H1 (cell line): ENCODE data around the gene CGB2. TPM values are rescaled to one million over a fixed set of nuclear protein-coding genes. Genes with fewer than 3 reads are reported as not detected.
"Not testable (repeated sequence)": the region's sequence is repeated elsewhere in the genome, so short reads cannot be mapped to it uniquely, and the experiment has no call there.

Experiments
- CTCF ChIA-PET: fragments of 300-600 bp; sonication (Branson Sonifier 250); formaldehyde crosslinking; loops from one replicate; lab custom pipeline; 2021; ENCODE audit not compliant: partially characterized antibody; lab: Charles Lee
- POLR2A ChIA-PET: fragments of 300-600 bp; sonication (Branson Sonifier 250); formaldehyde crosslinking; loops from one replicate; lab custom pipeline; 2021; ENCODE audit warnings: inconsistent platforms; ENCODE audit not compliant: partially characterized antibody; lab: Charles Lee
- DNase-seq, 2 experiments: peaks; one replicate each; pipeline versions ENCODE4 v3.0.0 to v3.0.0-alpha.2; 2010 to 2022; ENCODE audit warnings: low spot score in 2 of 2, low read depth in 1 of 2, mixed read lengths in 1 of 2
- FAIRE-seq: peaks from 2 replicates; lab custom pipeline; 2011; peaks lifted over from hg19 to GRCh38; lab: Jason Lieb, UNC
- H2AFZ ChIP-seq: 2 replicates; pipeline ENCODE4 v1.8.1; 2012; ENCODE audit warnings: low read length, inconsistent platforms
- H2AK5ac ChIP-seq: 2 replicates; pipeline ENCODE4 v1.6.1; 2013; ENCODE audit warnings: low read depth, low read length
- H2BK120ac ChIP-seq: replicated peaks from 2 replicates; pipeline ENCODE3; 2013; ENCODE audit warnings: low read depth, low read length, inconsistent platforms
- H2BK12ac ChIP-seq: 2 replicates; pipeline ENCODE4 v1.6.1; 2013; ENCODE audit warnings: low read depth, low read length
- H2BK15ac ChIP-seq: 2 replicates; pipeline ENCODE4 v1.6.1; 2013; ENCODE audit warnings: low read length
- H2BK20ac ChIP-seq: 2 replicates; pipeline ENCODE4 v1.6.1; 2013; ENCODE audit warnings: low read length
- H2BK5ac ChIP-seq: 2 replicates; pipeline ENCODE4 v1.6.1; 2013; ENCODE audit warnings: low read depth, low read length
- H3K14ac ChIP-seq: 2 replicates; pipeline ENCODE4 v1.6.1; 2013; ENCODE audit warnings: inconsistent platforms; ENCODE audit not compliant: insufficient read length
- H3K18ac ChIP-seq: 2 replicates; pipeline ENCODE4 v1.6.1; 2013; ENCODE audit warnings: low read length; ENCODE audit errors: extremely low read depth
- H3K23ac ChIP-seq: 2 replicates; pipeline ENCODE4 v1.6.1; 2013; ENCODE audit warnings: inconsistent platforms; ENCODE audit not compliant: insufficient read length
- H3K23me2 ChIP-seq: 2 replicates; pipeline ENCODE4 v1.6.1; 2013; ENCODE audit warnings: low read depth, low read length
- H3K27ac ChIP-seq: 2 replicates; pipeline ENCODE4 v1.6.1; 2011; ENCODE audit warnings: low read depth, low read length, inconsistent platforms
- H3K27me3 ChIP-seq, 4 experiments: replicated peaks in 1 of 4; 1 replicate in 1 of 4; 2 replicates in 3 of 4; pipeline versions ENCODE4 v1.6.1 to v1.8.1; 2011 to 2013; ENCODE audit warnings: low read length in 3 of 4, mild to moderate bottlenecking in 3 of 4, inconsistent platforms in 2 of 4, mixed read lengths in 2 of 4, moderate library complexity in 1 of 4; ENCODE audit not compliant: control insufficient read depth in 3 of 4, insufficient read depth in 3 of 4; ENCODE audit errors: extremely low read depth in 1 of 4
- H3K36me3 ChIP-seq, 4 experiments: 2 replicates each; pipeline versions ENCODE4 v1.6.1 to v1.8.1; 2011 to 2013; ENCODE audit warnings: mild to moderate bottlenecking in 4 of 4, low read length in 3 of 4, moderate library complexity in 2 of 4, control low read depth in 1 of 4, inconsistent platforms in 1 of 4; ENCODE audit not compliant: insufficient read depth in 4 of 4, control insufficient read depth in 2 of 4
- H3K4ac ChIP-seq: replicated peaks from 2 replicates; pipeline ENCODE3; 2013; ENCODE audit warnings: low read length, low read depth, mixed read lengths, inconsistent platforms; ENCODE audit not compliant: insufficient read length
- H3K4me1 ChIP-seq, 4 experiments: replicated peaks in 1 of 4; 1 replicate in 1 of 4; 2 replicates in 3 of 4; pipeline versions ENCODE4 v1.6.1 to v1.8.1; 2011 to 2013; ENCODE audit warnings: low read length in 3 of 4, inconsistent platforms in 2 of 4, mixed read lengths in 1 of 4; ENCODE audit not compliant: insufficient read depth in 4 of 4, control insufficient read depth in 3 of 4
- H3K4me2 ChIP-seq, 2 experiments: 2 replicates each; pipeline versions ENCODE4 v1.6.1 to v1.8.1; 2011 to 2013; ENCODE audit warnings: low read depth in 2 of 2, low read length in 2 of 2, control low read depth in 1 of 2, inconsistent platforms in 1 of 2, mild to moderate bottlenecking in 1 of 2; ENCODE audit not compliant: insufficient read depth in 1 of 2
- H3K4me3 ChIP-seq, 4 experiments: fragments of 200-600, 300-600 bp in 1 of 4; sonication (generic), shearing (Covaris generic), sonication (Bioruptor Twin) in 1 of 4; 2 replicates each; pipeline versions ENCODE4 v1.5.1 to v1.8.1; 2011 to 2016; ENCODE audit warnings: low read length in 4 of 4, low read depth in 3 of 4, control low read depth in 2 of 4, inconsistent platforms in 2 of 4, mild to moderate bottlenecking in 2 of 4, mixed read lengths in 1 of 4, moderate library complexity in 1 of 4; ENCODE audit not compliant: insufficient read depth in 2 of 4; ENCODE audit errors: extremely low read depth in 1 of 4
- H3K56ac ChIP-seq: replicated peaks from 2 replicates; pipeline ENCODE3; 2013; ENCODE audit warnings: low read depth, mild to moderate bottlenecking, mixed read lengths, low read length, inconsistent platforms; ENCODE audit not compliant: insufficient read length
- H3K79me1 ChIP-seq: 2 replicates; pipeline ENCODE4 v1.6.1; 2013; ENCODE audit warnings: low read depth, low read length, control low read depth
- H3K79me2 ChIP-seq, 2 experiments: 2 replicates each; pipeline versions ENCODE4 v1.6.1 to v1.8.1; 2012 to 2013; ENCODE audit warnings: low read length in 2 of 2, mild to moderate bottlenecking in 2 of 2, inconsistent platforms in 1 of 2; ENCODE audit not compliant: insufficient read depth in 2 of 2, control insufficient read depth in 1 of 2
- H3K9ac ChIP-seq, 4 experiments: replicated peaks in 1 of 4; 1 replicate in 1 of 4; 2 replicates in 3 of 4; pipeline versions ENCODE4 v1.6.1 to v1.8.1; 2011 to 2013; ENCODE audit warnings: low read depth in 3 of 4, low read length in 3 of 4, control low read depth in 2 of 4, mild to moderate bottlenecking in 2 of 4, moderate library complexity in 2 of 4, inconsistent platforms in 1 of 4; ENCODE audit errors: extremely low read depth in 1 of 4
- H3K9me3 ChIP-seq, 2 experiments: 2 replicates each; pipeline versions ENCODE4 v1.6.1 to v1.8.1; 2012 to 2013; ENCODE audit warnings: mild to moderate bottlenecking in 2 of 2, moderate library complexity in 2 of 2, control low read depth in 1 of 2, inconsistent platforms in 1 of 2, low read depth in 1 of 2, low read length in 1 of 2, mixed read lengths in 1 of 2; ENCODE audit not compliant: insufficient read depth in 2 of 2
- H4K20me1 ChIP-seq, 2 experiments: replicated peaks in 1 of 2; 2 replicates each; pipeline versions ENCODE3 to v1.8.1; 2011 to 2013; ENCODE audit warnings: inconsistent platforms in 2 of 2, low read length in 2 of 2, mild to moderate bottlenecking in 1 of 2; ENCODE audit not compliant: insufficient read depth in 2 of 2, control insufficient read depth in 1 of 2
- H4K5ac ChIP-seq: 2 replicates; pipeline ENCODE4 v1.6.1; 2013; ENCODE audit warnings: low read length, low read depth, mixed read lengths, inconsistent platforms; ENCODE audit not compliant: insufficient read length
- H4K8ac ChIP-seq: 2 replicates; pipeline ENCODE4 v1.8.0; 2013; ENCODE audit warnings: mild to moderate bottlenecking, moderate library complexity, low read length, inconsistent platforms; ENCODE audit not compliant: insufficient read depth; ENCODE audit errors: extremely low read depth
- H4K91ac ChIP-seq: replicated peaks from 2 replicates; pipeline ENCODE3; 2013; ENCODE audit warnings: low read length, mixed read lengths, inconsistent platforms; ENCODE audit not compliant: insufficient read length
- WGBS, 2 experiments: shearing (Covaris generic) in 1 of 2; methylation state at CpG; one replicate each; pipeline versions ENCODE4 v1.1.6 to v1.1.7; 2013 to 2015; ENCODE audit warnings: low lambda C conversion rate in 2 of 2, mixed read lengths in 2 of 2, inconsistent platforms in 1 of 2, low coverage in 1 of 2, missing lambda C conversion rate in 1 of 2; ENCODE audit not compliant: insufficient replicate concordance in 2 of 2, insufficient coverage in 1 of 2, insufficient read length in 1 of 2; ENCODE audit errors: extremely low coverage in 1 of 2, missing lambda C conversion rate in 1 of 2; 5-methylcytosine and 5-hydroxymethylcytosine counted together
- polyA plus RNA-seq, 7 experiments: library from polyadenylated mRNA; depleted of rRNA in 3 of 7; stranded (reverse) in 5 of 7; unstranded in 2 of 7; fragments of >200 nt in 5 of 7; fragments of 200-250 nt in 2 of 7; gene quantifications; 1 replicate in 5 of 7; 2 replicates in 1 of 7; 4 replicates in 1 of 7; pipeline versions ENCODE4 v1.2.1 to v1.2.3, GENCODE V29; 2011 to 2013; ENCODE audit warnings: missing spikeins in 2 of 7, mixed read lengths in 2 of 7
- total RNA-seq: library from RNA; stranded (reverse); fragmentation: NEBNext Ultra II Directional; extraction: Animal tissue kit (Norgen Biotek cat#: 25700); gene quantifications from 2 replicates; pipeline ENCODE4 v1.2.1, GENCODE V29; 2021

CGB2 gene
- total and polyA plus RNA-seq, 2 of the 8 experiments (the other 6 are each of a cell fraction or from before 2014, with no cell fraction given), result 0.71 to 3.2 TPM

DNA sequence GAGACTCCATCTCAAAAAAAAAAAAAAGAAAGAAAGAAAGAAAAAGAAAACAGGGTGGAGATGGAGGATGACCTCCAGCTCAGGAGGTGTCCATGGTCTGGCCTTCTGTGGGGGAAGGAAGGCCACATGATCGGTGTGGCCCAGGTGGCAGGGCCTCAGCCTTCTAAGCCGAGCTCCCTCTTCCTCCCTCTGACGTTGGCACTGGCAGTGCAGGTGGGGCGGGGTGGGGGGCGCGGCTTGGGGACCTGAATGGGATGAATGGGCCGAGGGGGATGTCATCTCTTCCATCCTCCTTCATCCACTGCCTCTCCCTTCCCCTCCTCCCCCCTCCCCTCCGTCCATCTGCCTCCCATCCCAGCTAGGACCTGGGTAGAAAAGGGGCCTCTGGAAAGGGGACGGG, 8.0 kb downstream of the CGB2 start:
- H3K9me3 ChIP-seq, H2AK5ac ChIP-seq, H3K27ac ChIP-seq, H2AFZ ChIP-seq, H3K18ac ChIP-seq, H2BK20ac ChIP-seq, H3K79me2 ChIP-seq, H2BK12ac ChIP-seq, H3K4me3 ChIP-seq, H3K27me3 ChIP-seq, H3K56ac ChIP-seq, H4K91ac ChIP-seq, DNase-seq, H2BK5ac ChIP-seq, POLR2A ChIA-PET, H4K8ac ChIP-seq, H3K9ac ChIP-seq, H3K14ac ChIP-seq, H3K79me1 ChIP-seq, H3K4ac ChIP-seq, H3K4me1 ChIP-seq, H3K23ac ChIP-seq, H3K36me3 ChIP-seq, H4K20me1 ChIP-seq, FAIRE-seq, H2BK120ac ChIP-seq, H2BK15ac ChIP-seq, H3K23me2 ChIP-seq, H3K4me2 ChIP-seq, H4K5ac ChIP-seq: not testable (repeated sequence)
- 71% methylated on average over 6 of the region's 9 CpGs; no CpG with 5 or more reads in 1 of the 2 experiments for WGBS, 2 experiments
- CTCF ChIA-PET, result interaction anchor here (1.0 kb wide), 1 partner anchor 74 kb away, joined by 4 read pairs; no protein-coding TSS in a partner anchor
